CD14-positive monocyte (primary cell): Measurements from ENCODE around the gene TPK1. TPM values are rescaled to one million over a fixed set of nuclear protein-coding genes. Genes with fewer than 3 reads are reported as not detected.

Source experiments
- DNase-seq, 3 donors: peaks; one replicate each; pipeline ENCODE4 v3.0.0-alpha.2; 2011 to 2022
- H2AFZ ChIP-seq: 2 replicates; pipeline ENCODE4 v1.6.0; 2012; ENCODE audit warnings: mild to moderate bottlenecking, low read depth, low read length, inconsistent platforms; ENCODE audit not compliant: insufficient read depth, poor library complexity, severe bottlenecking
- H3K27ac ChIP-seq, 2 donors: 1 replicate in 1 of 2; 2 replicates in 1 of 2; pipeline ENCODE4 v1.5.1; 2012 to 2013; ENCODE audit warnings: low read length in 2 of 2, control low read depth in 1 of 2, inconsistent platforms in 1 of 2, low read depth in 1 of 2, mild to moderate bottlenecking in 1 of 2
- H3K27me3 ChIP-seq, 2 donors: one replicate each; pipeline versions ENCODE4 v1.6.0 to v1.6.1; 2011 to 2013; ENCODE audit warnings: low read length in 2 of 2; ENCODE audit not compliant: control insufficient read depth in 2 of 2, insufficient read depth in 2 of 2
- H3K36me3 ChIP-seq, 2 donors: replicated peaks in 1 of 2; 1 replicate in 1 of 2; 2 replicates in 1 of 2; pipeline versions ENCODE4 v1.5.1 to v1.6.1; 2012 to 2013; ENCODE audit warnings: low read length in 2 of 2, control low read depth in 1 of 2, inconsistent platforms in 1 of 2, mild to moderate bottlenecking in 1 of 2; ENCODE audit not compliant: insufficient read depth in 2 of 2, control insufficient read depth in 1 of 2
- H3K4me1 ChIP-seq, 2 donors: 1 replicate in 1 of 2; 2 replicates in 1 of 2; pipeline versions ENCODE4 v1.5.1 to v1.6.1; 2012 to 2013; ENCODE audit warnings: low read length in 2 of 2, control low read depth in 1 of 2, inconsistent platforms in 1 of 2, mild to moderate bottlenecking in 1 of 2, moderate library complexity in 1 of 2; ENCODE audit not compliant: insufficient read depth in 2 of 2, control insufficient read depth in 1 of 2
- H3K4me2 ChIP-seq: replicated peaks from 2 replicates; pipeline ENCODE3; 2012; ENCODE audit warnings: low read length, moderate library complexity, mild to moderate bottlenecking; ENCODE audit not compliant: poor library complexity, severe bottlenecking; ENCODE audit errors: extremely low read depth
- H3K4me3 ChIP-seq, 3 experiments: fragments of 200-600 bp in 1 of 3; sonication (generic) in 1 of 3; replicated peaks in 1 of 3; 1 replicate in 2 of 3; 2 replicates in 1 of 3; pipeline ENCODE4 v1.5.1; 2011 to 2013; ENCODE audit warnings: low read length in 3 of 3, mild to moderate bottlenecking in 3 of 3, control low read depth in 2 of 3, low read depth in 2 of 3, inconsistent platforms in 1 of 3, moderate library complexity in 1 of 3
- H3K79me2 ChIP-seq: 2 replicates; pipeline ENCODE4 v1.6.0; 2012; ENCODE audit warnings: mild to moderate bottlenecking, control low read depth, inconsistent platforms, low read length, moderate library complexity; ENCODE audit not compliant: insufficient read depth
- H3K9ac ChIP-seq: 2 replicates; pipeline ENCODE4 v1.6.0; 2017; ENCODE audit warnings: low read length, mild to moderate bottlenecking; ENCODE audit not compliant: insufficient read depth, poor library complexity, severe bottlenecking
- H3K9me3 ChIP-seq, 2 donors: replicated peaks in 1 of 2; 1 replicate in 1 of 2; 2 replicates in 1 of 2; pipeline versions ENCODE4 v1.5.1 to v1.6.1; 2012 to 2013; ENCODE audit warnings: low read length in 2 of 2, control low read depth in 1 of 2; ENCODE audit not compliant: control insufficient read depth in 1 of 2, insufficient read depth in 1 of 2
- H4K20me1 ChIP-seq: 2 replicates; pipeline ENCODE4 v1.6.0; 2012; ENCODE audit warnings: mild to moderate bottlenecking, low read length, control low read depth, moderate library complexity; ENCODE audit not compliant: insufficient read depth
- H3K27ac Mint-ChIP-seq, 7 donors: one replicate each; pipeline ENCODE4 v1.8.0; 2020; ENCODE audit warnings: mild to moderate bottlenecking in 7 of 7, mixed read lengths in 7 of 7, moderate library complexity in 6 of 7, inconsistent platforms in 2 of 7
- H3K27me3 Mint-ChIP-seq, 3 donors: one replicate each; pipeline ENCODE4 v1.8.0; 2021 to 2022; ENCODE audit warnings: low read depth in 3 of 3, mild to moderate bottlenecking in 3 of 3, mixed read lengths in 3 of 3, moderate library complexity in 3 of 3, inconsistent platforms in 1 of 3
- H3K36me3 Mint-ChIP-seq, 2 donors: one replicate each; pipeline ENCODE4 v1.8.0; 2020; ENCODE audit warnings: mixed read lengths in 2 of 2, inconsistent platforms in 1 of 2, mild to moderate bottlenecking in 1 of 2
- H3K4me1 Mint-ChIP-seq: one replicate; pipeline ENCODE4 v1.8.0; 2020; ENCODE audit warnings: mild to moderate bottlenecking, mixed read lengths
- H3K4me3 Mint-ChIP-seq, 2 donors: one replicate each; pipeline ENCODE4 v1.8.0; 2020; ENCODE audit warnings: mild to moderate bottlenecking in 2 of 2, mixed read lengths in 2 of 2, moderate library complexity in 1 of 2
- H3K9me3 Mint-ChIP-seq, 7 donors: one replicate each; pipeline ENCODE4 v1.8.0; 2020 to 2022; ENCODE audit warnings: mixed read lengths in 7 of 7, mild to moderate bottlenecking in 6 of 7, moderate library complexity in 6 of 7, inconsistent platforms in 2 of 7
- WGBS: methylation state at CpG from one replicate; pipeline ENCODE4 v1.1.5; 2013; ENCODE audit warnings: missing lambda C conversion rate; ENCODE audit not compliant: insufficient coverage; 5-methylcytosine and 5-hydroxymethylcytosine counted together
- intact Hi-C, 2 donors: fragments of 100-400 bp; cut with micrococcal nuclease; formaldehyde crosslinking; loops; one replicate each; pipeline versions ENCODE4 v1.15.0 to v1.15.1; 2023
- polyA plus RNA-seq, 3 donors: library from polyadenylated mRNA; depleted of rRNA in 1 of 3; unstranded in 2 of 3; stranded (reverse) in 1 of 3; fragments of 300-500 nt in 2 of 3; fragments of >200 nt in 1 of 3; fragmentation: Illumina TruSeq in 2 of 3; gene quantifications; 1 replicate in 2 of 3; 2 replicates in 1 of 3; pipeline ENCODE4 v1.2.3, GENCODE V29; 2012 to 2021
- TF ChIP-seq, protein P1 (sequence below): fragments of 200-600 bp; IDR thresholded peaks from one replicate; pipeline ENCODE4 v1.8.0; 2022; ENCODE audit warnings: antibody characterized with exemption, mild to moderate bottlenecking

The TPK1 gene
- polyA plus RNA-seq, 3 donors = 18.9 to 33.8 (median 33.1) TPM

DNA sequence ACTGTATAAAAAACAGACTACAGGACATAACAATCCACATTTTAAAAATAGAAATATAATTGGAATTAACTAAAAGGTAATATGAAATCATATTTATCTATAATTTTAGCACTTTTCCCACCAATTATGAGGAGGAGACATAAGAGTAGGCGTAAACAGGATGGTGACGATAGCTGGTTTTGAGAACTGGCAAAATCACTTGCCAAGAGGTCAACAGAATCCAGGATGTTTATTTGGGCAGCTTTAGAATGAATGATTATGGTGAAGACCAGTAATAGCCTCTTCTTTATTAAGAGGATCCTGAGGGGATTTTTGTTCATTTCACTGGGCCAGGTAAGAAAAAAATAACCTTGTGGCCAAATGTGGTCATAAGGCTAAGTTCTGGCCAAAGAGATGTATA lies 67.2 kb downstream of the TPK1 start:
- no peak overlapping the region for H3K27ac Mint-ChIP-seq
- H3K79me2 ChIP-seq = no peaks in the 10 kb centered on the region
- H3K9me3 Mint-ChIP-seq = peaks cover 0 to 5% (median 0%) of the 10 kb centered on the region in 7 donors
- no peak overlapping the region for H3K4me3 ChIP-seq
- peaks cover 3 to 4% of the 10 kb centered on the region in 2 donors for H3K36me3 Mint-ChIP-seq
- no peak overlapping the region for H3K9ac ChIP-seq
- H3K4me3 Mint-ChIP-seq = no peak overlapping the region
- no peak for DNase-seq
- intact Hi-C loops = no loop called here
- no peaks in the 10 kb centered on the region for H3K36me3 ChIP-seq
- H3K9me3 ChIP-seq = no peaks in the 10 kb centered on the region
- no peaks in the 10 kb centered on the region for H3K27me3 Mint-ChIP-seq
- H3K4me1 ChIP-seq = no peaks in the 10 kb centered on the region
- H2AFZ ChIP-seq = no peak overlapping the region
- H3K4me1 Mint-ChIP-seq = peaks cover 6% of the 10 kb centered on the region
- no peaks in the 10 kb centered on the region for H3K27me3 ChIP-seq
- H3K4me2 ChIP-seq = no peak overlapping the region
- no peaks in the 10 kb centered on the region for H4K20me1 ChIP-seq
- no peak overlapping the region for H3K27ac ChIP-seq
- TF ChIP-seq, protein P1, sequence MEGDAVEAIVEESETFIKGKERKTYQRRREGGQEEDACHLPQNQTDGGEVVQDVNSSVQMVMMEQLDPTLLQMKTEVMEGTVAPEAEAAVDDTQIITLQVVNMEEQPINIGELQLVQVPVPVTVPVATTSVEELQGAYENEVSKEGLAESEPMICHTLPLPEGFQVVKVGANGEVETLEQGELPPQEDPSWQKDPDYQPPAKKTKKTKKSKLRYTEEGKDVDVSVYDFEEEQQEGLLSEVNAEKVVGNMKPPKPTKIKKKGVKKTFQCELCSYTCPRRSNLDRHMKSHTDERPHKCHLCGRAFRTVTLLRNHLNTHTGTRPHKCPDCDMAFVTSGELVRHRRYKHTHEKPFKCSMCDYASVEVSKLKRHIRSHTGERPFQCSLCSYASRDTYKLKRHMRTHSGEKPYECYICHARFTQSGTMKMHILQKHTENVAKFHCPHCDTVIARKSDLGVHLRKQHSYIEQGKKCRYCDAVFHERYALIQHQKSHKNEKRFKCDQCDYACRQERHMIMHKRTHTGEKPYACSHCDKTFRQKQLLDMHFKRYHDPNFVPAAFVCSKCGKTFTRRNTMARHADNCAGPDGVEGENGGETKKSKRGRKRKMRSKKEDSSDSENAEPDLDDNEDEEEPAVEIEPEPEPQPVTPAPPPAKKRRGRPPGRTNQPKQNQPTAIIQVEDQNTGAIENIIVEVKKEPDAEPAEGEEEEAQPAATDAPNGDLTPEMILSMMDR = no peak
- 100% methylated on average over 2 of the region's 2 CpGs for WGBS

DNA sequence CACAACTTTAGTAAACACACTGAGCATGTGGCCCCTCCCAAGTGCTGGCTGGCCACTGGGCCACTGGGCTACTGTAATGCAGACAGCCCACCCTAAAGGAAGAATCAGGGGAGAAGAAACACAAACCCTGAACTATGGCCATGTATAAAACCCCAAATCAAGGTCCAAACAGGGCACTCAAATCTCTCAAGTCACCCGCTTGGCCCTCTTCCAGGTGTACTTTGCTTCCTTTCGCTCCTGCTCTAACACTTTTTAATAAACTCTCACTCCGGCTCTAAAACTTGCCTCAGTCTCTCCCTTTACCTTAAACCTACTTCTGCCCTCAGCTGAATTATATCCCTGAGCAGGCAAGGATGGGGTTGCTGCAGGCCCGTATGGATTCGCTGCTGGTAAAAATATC lies 72.6 kb downstream of the TPK1 start:
- Histone ChIP-seq H2AFZ (no peak overlapping the region), H3K4me1 (no peaks in the 10 kb centered on the region), H3K36me3 (peaks cover 0 to 5% of the 10 kb centered on the region in 2 donors), H3K79me2 (no peaks in the 10 kb centered on the region), H3K9ac (no peak overlapping the region), H4K20me1 (no peaks in the 10 kb centered on the region), H3K4me2 (no peak overlapping the region), H3K9me3 (no peaks in the 10 kb centered on the region), H3K27ac (no peak overlapping the region), H3K4me3 (no peak overlapping the region), H3K27me3 (no peaks in the 10 kb centered on the region)
- peaks cover 14 to 25% of the 10 kb centered on the region in 2 donors for H3K36me3 Mint-ChIP-seq
- H3K27me3 Mint-ChIP-seq = no peaks in the 10 kb centered on the region
- peaks cover 0 to 5% (median 2%) of the 10 kb centered on the region in 7 donors for H3K9me3 Mint-ChIP-seq
- no peak overlapping the region for H3K4me3 Mint-ChIP-seq
- intact Hi-C loops = no loop called here
- DNase-seq = no peak
- WGBS = 93% methylated on average over 4 of the region's 5 CpGs
- no peaks in the 10 kb centered on the region for H3K4me1 Mint-ChIP-seq
- TF ChIP-seq, protein P1 = no peak
- H3K27ac Mint-ChIP-seq = peak overlapping the region in 1 of 7 donors; percentile 30
